GM12873 (cell line): ENCODE data around the gene KCTD15.

Source experiments
- CTCF ChIP-seq: IDR thresholded peaks from 2 replicates; pipeline ENCODE4 v1.5.1; 2012; ENCODE audit warnings: low read depth, mild to moderate bottlenecking, moderate library complexity, low read length, control low read depth; ENCODE audit not compliant: insufficient read depth; ENCODE audit errors: missing control alignments

Gene KCTD15

GRCh38 chr19:33788676-33789075, 8.0 kb upstream of the KCTD15 start:
- no peak for TF ChIP-seq CTCF

- no peak for TF ChIP-seq CTCF
These were observed 7.3 kb upstream of the KCTD15 start for GRCh38 chr19:33789344-33789743.

- TF ChIP-seq CTCF: no peak
These were observed 1.8 kb upstream of the KCTD15 start for GRCh38 chr19:33794683-33795369.

- TF ChIP-seq CTCF: peak; percentile 55
These were observed 1.1 kb upstream of the KCTD15 start for GRCh38 chr19:33795370-33796163.

GRCh38 chr19:33797802-33798671, 1.4 kb downstream of the KCTD15 start:
- no peak for TF ChIP-seq CTCF

- TF ChIP-seq CTCF: no peak
These were observed 2.0 kb downstream of the KCTD15 start for GRCh38 chr19:33798681-33799111.

- no peak for TF ChIP-seq CTCF
These were observed 2.8 kb downstream of the KCTD15 start for GRCh38 chr19:33799476-33799875.
